VCaP (cell line): ENCODE data around the gene CDH13.

Source experiments
- H3K27ac ChIP-seq: fragments of 450-650 bp; 2 replicates; pipeline ENCODE4 v1.5.1; 2017
- TF ChIP-seq, protein P1 (sequence below): fragments of 450-650 bp; conservative IDR thresholded peaks from 2 replicates; pipeline ENCODE4 v1.5.1; 2017; ENCODE audit warnings: mild to moderate bottlenecking, moderate library complexity

Gene CDH13

DNA sequence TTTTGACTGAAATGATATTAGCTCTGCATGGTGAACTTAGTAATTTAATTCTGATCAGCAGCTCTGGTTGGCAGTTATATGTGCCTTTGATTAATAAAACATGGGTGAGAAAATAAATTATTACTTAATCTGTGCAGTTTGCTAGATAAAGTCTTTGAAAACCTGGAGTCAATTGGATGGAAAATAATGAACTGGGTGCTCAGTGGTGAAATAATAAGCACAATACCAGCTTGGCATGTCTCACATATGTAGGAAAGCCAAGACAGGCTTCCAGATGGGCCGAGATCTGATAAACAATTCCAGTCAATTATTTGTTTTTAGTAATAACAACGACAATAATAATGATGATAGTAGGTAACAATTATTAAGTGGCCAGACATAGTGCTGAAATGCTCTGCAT, 326.7 kb downstream of the CDH13 start:
- no peak overlapping the region for H3K27ac ChIP-seq
- TF ChIP-seq, protein P1, sequence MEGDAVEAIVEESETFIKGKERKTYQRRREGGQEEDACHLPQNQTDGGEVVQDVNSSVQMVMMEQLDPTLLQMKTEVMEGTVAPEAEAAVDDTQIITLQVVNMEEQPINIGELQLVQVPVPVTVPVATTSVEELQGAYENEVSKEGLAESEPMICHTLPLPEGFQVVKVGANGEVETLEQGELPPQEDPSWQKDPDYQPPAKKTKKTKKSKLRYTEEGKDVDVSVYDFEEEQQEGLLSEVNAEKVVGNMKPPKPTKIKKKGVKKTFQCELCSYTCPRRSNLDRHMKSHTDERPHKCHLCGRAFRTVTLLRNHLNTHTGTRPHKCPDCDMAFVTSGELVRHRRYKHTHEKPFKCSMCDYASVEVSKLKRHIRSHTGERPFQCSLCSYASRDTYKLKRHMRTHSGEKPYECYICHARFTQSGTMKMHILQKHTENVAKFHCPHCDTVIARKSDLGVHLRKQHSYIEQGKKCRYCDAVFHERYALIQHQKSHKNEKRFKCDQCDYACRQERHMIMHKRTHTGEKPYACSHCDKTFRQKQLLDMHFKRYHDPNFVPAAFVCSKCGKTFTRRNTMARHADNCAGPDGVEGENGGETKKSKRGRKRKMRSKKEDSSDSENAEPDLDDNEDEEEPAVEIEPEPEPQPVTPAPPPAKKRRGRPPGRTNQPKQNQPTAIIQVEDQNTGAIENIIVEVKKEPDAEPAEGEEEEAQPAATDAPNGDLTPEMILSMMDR, result no peak

DNA sequence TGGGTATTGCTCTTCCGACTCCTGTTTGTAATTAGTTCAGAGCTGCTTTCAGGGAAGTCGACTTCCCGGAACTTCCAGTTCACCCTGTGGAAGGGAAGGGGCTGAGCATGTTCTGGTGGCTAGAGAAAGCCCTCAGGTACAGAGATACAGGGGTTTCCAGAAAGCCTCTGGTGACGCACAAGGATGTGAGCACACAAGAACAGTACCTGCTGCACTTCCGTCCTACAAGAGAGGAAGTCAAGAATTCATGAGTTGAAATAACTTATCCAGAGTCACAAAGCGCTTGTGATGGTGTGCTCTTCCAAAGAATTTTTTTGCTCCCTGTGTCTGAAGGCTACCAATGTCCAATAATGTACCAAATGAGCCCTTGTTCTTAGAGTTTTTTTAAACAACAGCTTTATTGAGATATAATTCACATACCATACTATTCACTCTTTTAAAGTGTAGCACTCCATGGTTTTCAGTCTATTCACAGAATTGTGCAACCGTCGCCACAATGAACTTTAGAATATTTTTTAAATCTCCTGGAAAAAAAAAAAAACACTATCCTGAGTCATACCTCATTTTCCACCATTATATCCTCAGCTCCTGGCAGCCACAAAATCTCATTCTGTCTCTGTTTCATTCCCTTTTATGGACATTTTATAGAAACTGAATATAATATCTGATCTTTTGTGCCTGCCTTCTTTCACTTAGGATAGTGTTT, 327.6 kb downstream of the CDH13 start:
- TF ChIP-seq, protein P1, result no peak

DNA sequence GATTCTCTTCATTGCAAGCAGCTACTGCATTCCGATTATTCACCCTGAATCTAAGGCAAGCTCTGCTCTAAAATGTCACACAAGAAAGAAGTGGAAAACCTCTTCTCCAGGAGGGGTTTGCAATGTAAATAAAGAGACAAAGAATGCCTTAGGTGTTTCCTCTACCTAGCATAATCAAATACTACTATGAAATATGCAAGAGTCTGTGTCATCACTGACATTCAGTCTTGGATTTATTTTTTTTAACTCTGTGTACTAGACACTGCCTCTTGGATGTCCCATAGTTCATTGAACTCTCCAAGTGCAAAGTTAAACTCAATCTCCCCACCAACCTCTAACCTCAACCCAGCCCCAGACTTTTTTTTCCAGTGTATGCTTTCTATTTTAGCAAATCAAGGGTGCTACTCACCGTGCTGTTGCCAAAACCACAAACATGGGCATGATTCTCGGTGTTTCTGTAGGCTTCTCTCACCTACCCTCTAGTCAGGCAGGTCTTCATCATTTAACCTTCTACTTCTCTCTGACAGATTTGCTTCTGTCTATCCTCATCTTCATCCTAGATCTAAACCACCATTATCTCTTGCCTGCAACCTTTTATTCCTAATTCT, 329.1 kb downstream of the CDH13 start:
- TF ChIP-seq, protein P1, result no peak
- H3K27ac ChIP-seq, result no peak overlapping the region

More for the DNA sequence above, 327.6 kb downstream of the CDH13 start:
- H3K27ac ChIP-seq, result no peak overlapping the region

DNA sequence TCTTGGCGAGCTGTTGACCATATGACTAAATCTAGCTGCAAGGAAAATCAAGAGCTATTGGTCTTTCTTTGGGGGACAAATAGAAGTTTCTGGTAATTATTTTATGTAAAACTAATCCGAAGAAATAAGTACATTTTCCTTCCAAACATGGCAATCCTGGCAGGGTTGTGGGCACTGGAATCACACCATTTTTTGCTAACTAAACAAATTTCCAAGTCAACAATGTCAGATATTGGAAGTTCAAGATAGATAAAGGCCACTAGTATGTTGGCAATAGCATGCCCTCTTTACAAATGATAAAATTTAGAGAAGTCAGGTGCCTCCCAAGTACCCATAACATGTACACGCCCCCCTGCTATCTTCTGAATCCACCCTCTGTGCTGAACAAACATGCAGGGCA, 330.4 kb downstream of the CDH13 start:
- TF ChIP-seq, protein P1, result no peak
- no peak overlapping the region for H3K27ac ChIP-seq

DNA sequence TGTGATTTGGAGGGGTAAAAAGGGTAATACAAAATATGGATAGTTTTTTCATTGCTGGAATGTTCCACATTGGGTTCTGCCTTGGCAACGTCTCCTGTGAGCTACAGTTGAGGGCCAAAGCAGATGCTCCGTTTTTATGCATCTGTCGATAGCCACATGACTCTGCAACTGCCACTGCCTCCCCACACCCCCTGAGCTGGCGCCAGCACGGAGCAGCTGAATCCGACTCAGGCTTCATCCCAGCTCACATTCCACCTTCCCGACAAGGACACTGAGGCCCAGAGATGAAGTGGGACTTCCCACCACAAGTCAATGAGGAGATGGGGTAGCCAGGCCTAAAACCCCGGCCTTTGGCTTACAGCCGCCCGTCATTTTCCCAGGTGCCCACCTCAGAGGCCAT, 334.1 kb downstream of the CDH13 start:
- no peak overlapping the region for H3K27ac ChIP-seq
- TF ChIP-seq, protein P1, result no peak

DNA sequence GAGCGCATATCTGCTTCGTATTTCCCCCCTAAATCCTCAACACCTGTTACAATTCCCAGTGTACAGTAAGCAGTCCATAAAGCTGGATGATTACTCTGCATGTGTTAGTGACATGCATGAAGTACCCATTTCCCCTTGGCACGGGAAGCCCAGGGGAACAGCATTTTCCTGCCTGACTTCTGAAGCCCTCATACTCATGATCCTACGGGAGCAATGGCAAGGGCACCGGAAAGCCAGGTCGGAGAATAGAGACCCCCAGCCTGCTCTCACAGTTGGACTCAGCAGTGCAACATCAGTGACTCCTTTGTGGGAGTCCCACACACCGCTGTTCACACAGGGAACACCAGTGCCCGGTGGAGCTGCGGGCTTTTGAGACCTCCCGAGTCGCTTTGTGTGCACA, 336.9 kb downstream of the CDH13 start:
- TF ChIP-seq, protein P1, result no peak
- H3K27ac ChIP-seq, result no peak overlapping the region

DNA sequence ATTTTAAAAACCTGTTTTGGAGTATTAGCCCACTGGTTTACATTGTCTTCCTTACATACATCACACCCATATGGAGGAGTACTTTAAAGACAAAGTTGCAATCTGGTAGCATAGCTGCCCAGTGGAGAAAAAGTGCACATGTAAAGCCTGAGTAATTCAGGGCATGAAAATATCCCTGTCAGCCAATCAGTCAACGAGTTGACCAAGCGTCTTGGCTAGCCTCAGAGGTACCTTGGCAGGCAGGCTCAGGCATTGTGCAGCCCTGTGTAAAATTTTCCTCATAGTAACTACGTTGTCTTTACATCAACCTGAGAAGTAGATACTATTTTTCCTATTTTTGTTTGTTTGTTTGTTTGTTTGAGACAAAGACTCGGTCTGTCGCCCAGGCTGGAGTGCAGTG, 339.0 kb downstream of the CDH13 start:
- H3K27ac ChIP-seq, result no peak overlapping the region
- TF ChIP-seq, protein P1, result no peak
